ENCODE measurements around the gene LANCL1.
"Not testable (repeated sequence)": the region's sequence is repeated elsewhere in the genome, so short reads cannot be mapped to it uniquely, and the experiment has no call there.

LANCL1 gene

DNA sequence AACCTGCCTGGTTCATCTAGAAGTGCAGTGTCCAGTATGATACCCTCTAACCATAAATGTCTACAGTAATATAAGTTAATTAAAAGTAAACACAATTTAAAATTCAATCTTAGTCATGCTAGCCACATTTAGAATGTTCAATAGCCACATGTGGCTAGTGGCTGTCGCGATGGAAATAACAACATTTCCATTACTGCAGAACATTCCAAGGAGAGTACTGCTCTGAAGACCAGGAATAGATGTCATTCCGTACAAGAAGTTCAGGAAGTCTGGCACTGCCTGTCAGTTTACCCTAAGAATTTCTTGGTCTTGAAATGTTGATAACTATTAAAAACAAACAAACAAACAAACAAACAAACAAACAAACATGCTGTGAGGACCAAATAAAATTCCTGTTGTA is 17.2 kb downstream of the LANCL1 start:
- no peak for DNase-seq (ENCODE audit: low spot score)

DNA sequence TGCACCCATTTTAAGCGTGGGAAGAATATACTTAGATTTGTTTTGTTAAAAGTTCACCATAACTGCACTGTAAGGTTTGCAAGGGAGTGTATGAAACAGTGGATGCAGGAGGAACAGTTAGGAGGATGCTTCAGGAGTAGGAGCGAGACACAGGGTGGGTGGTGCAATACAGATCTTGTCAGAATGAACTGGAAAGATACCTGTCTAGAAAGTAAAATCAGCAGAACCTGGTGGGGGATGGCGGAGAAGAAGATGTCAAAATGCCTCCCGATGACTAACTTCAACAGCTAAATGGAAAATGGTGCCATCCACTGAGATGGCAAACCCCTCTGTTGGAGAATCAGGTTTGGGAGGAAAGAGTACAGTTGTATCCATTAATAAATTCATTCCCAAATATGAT is 18.2 kb downstream of the LANCL1 start:
- DNase-seq (ENCODE audit: low spot score): peak; percentile 81

DNA sequence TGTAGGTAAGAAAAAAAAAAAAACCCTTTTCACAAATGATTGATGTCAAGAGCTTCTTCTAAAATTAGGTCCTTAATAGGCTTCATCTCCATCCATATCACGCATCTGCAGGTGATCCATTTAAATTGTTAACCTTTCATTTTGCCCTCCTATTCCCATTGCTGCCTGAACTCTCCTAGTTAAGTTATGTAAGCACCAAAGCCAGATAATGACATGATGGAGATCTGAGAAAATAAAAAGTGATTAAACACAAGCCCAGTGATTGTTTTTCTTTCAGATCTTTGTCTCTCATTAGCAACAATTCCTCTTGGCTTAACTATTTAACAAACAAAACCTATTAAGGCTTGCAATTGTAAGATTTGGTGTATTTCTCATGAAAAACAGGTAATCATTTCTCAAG is 20.0 kb downstream of the LANCL1 start:
- DNase-seq (ENCODE audit: low spot score): no peak

DNA sequence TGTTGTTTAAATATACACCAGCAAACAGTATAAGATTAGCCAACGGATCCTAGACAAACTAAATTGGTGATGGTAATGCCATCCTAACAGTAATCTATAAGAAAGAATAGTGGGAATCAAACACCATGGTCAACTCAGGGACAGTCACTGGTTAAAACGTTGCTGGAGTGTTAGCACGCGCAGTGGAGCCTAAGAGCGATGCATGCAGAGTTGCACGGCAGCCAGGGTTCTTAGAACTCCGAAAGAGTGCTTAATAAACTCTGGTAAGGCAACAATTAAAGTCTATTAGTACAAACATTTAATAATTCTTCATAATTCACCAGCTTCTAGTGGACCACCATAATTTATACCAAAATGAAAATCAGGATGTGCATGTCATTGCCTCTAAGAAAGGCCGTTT is 22.2 kb downstream of the LANCL1 start:
- DNase-seq (ENCODE audit: low spot score): no peak

DNA sequence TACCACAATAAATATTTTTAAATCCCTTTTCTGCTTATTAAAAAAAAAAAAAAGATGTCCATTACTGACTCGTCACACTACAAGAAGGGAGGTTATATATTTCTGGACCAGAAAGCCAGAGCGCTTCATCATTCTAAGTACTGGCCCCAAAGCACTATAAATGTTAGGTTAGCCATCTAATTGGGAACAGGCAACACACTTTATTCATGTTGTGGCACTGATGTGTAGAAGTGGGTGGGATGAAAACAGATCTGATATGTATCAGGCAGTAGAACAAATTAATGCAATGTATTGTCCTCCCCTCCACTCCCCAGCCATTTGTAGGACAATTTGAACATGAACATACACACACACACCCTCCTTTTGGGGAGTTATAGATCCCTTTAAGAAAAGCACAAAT is 24.4 kb downstream of the LANCL1 start:
- no peak for DNase-seq (ENCODE audit: low spot score)

DNA sequence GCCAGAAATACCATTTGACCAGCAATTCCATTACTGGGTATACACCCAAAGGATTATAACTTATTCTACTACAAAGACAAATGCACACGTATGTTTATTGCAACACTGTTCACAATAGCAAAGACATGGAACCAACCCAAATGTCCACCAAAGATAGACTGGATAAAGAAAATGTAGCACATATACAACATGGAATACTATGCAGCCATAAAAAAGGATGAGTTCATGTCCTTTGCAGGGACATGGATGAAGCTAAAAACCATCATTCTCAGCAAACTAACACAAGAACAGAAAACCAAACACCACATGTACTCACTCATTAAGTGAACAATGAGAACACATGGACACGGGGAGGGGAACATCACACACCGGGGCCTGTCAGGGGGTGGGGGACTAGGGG is 25.6 kb downstream of the LANCL1 start:
- DNase-seq (ENCODE audit: low spot score): not testable (repeated sequence)

DNA sequence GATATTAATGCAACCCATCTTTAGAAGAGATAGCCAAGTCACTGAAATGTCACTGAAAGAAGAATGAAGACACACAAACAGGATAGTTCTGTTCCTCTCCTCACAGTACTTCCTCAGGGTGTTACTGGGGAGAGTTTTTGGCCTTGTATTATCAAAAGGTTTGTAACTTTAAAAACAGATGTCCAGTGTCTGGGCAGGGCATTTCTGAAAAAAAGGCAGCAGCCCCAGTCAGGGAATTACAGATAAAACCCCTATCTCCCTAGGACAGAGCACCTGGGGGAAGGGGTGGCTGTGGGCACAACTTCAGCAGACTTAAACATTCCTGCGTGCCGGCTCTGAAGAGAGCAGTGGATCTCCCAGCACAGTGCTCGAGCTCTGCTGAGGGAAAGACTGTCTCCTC is 30.8 kb downstream of the LANCL1 start:
- DNase-seq (ENCODE audit: low spot score): no peak

DNA sequence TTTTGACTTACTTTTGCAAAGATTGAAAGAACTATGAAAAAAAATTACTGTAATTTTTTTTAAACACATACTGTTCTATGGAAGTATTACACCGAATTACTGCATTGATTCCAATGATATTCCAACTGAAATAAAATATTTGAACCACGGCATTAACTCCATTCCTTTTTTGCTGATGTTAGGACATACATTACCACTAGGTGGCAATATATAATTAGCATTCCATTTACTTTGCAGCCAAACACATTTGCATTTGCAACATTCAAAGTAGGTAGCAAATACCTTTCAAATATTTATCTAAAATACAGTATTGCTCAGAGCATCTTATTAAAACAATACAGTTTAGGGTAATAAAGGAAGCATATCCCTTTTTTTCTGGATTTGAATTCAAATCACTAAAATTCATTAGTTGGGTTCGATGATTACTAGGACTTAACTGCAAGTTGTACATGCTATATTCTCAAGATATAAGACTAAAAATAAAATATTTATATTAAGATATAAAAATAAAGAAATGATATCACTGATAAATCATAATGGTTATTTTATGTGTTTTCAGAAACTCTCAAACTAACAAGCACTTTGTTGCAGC is 31.3 kb downstream of the LANCL1 start:
- no peak for DNase-seq (ENCODE audit: low spot score)

DNA sequence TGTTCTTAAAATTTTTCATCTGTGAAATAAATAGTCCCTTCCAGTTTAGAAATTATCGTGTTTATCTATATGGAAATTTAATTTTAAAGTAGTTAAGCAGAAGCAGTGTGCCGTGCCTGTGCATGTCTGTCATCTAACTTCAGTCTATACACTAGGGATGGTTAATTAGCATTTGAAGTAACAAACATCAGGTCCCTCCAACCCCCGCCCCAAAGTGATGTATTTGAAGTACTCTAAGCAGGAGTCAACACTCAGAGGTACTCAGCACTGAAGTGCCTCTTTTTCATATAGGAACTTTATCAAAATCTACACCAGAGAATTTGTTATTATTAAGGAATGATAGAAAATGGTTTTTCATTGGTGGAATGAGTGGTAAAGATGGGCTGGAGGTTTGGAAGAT is 33.0 kb downstream of the LANCL1 start:
- no peak for DNase-seq (ENCODE audit: low spot score)

DNA sequence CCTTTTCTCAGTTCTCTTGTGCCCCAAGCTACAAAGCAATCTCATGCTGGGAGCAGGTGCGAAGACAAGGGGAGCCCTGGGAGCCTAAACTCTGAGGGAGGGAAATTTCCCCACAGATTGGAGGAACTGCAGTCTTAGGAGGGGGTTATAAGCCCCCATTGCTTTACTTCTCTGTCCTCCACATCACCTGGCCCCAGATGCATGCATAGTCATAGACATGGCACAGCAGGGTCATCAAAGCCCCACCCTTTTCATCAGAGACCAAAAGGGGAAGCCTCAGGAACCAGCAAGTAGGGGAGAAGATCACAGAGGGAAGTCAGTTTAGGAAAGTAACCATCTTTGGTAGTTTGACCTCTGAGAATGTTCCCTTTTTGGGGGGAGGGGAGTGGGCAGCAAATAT is 33.7 kb downstream of the LANCL1 start:
- DNase-seq (ENCODE audit: low spot score): no peak

DNA sequence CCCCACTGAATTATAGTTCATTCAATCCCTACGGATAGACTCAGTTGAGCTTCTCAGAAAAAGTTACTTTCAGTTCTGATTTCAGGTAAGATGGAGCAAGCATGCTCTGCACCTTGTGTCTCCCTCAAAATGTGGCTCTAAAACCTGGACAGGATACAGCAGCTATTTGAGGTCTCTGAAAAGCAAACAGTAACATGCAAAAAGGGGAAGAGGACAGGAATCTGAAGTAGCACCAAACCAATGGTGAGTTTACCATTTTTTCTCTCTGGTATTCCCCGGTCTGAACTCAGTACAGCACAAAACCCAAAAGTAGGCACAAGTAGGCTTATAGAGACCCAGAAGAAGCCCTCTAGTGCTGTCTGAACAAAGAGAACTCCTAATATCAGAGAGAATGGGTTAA is 34.1 kb downstream of the LANCL1 start:
- no peak for DNase-seq (ENCODE audit: low spot score)

DNA sequence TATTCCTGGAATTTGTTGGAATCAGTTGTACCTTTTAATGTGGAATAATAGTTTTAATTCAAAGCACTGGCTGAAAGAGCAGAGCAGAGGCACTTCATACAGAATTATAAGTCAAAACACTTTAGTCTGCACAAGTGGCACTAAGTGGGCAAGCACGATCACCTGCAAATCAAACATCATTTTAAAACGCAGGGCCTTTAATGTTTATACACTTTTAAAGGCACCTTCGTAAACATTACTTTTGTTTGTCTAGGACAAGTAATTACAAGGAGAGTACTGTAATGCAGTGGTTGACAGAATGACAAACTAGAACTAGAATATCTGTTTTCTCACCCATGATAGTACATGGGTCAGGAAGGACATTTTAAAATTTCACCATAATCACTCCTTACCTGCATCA is 36.4 kb downstream of the LANCL1 start:
- no peak for DNase-seq (ENCODE audit: low spot score)

DNA sequence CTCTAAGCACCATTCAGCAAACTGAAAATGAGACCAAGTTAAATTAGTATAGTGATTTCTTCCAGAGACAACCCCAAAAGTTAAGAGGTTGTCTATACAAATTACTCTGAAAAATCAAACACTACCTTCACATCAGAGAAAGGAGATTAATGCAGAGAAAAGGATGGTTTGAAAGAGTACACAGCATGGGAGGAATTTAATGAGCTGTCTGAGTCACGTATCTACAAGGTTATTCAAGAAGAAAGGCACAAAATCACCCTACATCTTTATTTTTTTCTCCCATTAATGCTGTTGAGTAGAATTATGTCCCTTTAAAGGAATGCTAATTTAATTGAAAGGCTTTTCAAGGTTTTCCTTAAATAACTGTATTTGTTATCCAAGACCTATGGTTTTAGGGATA is 41.1 kb downstream of the LANCL1 start:
- DNase-seq (ENCODE audit: low spot score): peak; percentile 53

DNA sequence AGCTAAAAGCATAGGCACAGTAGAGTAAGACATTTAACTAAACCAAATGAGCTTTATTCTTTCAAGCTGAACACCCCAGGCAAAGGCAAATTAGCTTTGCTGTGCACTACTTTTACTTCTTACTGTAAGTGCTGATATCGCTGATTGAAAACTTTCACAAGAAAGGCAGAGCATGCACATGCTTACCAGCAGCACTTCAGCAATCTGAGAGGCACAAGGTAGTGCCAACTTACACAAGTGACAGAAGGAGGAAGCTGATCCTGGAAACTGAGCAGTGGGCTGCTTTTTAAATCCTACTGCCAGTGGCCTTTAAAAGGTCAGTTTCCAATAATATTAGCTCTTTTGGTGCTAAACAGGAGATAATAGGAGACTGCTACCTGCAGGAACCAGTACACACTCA is 43.9 kb downstream of the LANCL1 start:
- no peak for DNase-seq (ENCODE audit: low spot score)

DNA sequence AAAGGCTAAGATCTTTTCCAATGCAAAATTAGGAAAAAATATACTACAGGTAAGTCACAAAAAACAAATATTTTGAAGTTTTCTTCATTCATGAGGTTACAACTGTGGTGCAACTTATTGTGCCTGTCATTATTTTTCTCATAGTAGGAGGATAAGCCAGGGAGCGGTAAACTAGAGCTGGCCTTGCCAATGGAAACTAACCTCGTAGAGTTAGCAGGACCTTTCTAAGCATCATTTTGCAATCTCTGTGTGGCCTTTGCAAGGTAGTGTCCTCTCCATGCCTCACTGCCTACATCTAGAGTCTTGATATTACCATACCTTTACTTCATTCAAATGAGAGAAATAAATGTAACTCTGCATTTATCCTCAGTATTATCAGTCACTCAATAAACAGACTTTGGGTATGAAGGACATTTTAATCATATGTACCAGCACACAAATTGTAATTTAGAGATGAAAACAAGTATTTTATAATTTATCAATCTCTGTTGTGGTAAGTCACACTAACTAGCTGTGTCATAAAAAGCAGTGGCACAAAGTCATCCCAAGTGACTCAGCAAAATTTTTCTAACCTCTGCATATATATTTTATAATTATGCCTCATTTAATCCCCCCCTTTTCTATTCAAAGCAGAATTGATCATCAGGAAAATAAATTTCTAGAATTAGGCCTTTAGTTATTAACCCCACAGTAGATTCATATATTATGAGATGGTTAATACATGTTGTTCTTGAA is 47.0 kb downstream of the LANCL1 start:
- DNase-seq (ENCODE audit: low spot score): no peak

DNA sequence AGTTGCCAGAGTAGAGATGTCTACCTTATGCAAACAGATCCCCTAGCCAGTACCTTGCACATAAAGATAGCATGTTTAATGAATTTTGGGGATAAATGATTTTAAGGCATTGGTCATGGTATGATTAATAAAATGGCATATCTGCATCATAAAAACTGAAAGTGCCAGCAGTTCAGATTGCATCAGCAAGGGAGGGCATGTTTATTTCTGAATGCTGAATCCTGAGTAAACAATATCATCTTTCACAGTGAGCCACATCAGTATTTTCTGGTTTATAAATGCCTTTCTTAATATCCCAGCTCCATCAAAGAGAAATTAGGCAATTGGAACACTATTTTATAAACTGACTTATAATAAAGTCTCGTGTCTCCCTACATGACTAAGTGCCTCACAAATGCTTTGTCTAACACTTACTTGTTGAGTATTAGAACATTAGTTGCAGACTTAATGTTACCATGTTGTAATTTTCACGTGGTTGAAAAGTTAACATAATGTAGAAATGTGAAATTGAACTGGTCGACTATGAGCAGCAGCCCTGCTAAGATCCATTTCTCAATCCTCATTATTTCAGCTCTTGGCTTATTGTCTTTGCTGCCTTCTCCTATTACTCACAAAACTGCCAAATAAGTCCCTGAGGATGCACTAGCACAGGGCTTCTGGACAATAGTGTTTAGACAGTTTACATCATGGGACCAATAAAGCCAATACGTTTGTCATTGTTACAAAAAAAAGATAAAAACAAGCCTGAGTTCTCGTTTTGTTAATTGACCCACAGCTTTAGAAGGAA is 48.0 kb downstream of the LANCL1 start:
- no peak for DNase-seq (ENCODE audit: low spot score)

DNA sequence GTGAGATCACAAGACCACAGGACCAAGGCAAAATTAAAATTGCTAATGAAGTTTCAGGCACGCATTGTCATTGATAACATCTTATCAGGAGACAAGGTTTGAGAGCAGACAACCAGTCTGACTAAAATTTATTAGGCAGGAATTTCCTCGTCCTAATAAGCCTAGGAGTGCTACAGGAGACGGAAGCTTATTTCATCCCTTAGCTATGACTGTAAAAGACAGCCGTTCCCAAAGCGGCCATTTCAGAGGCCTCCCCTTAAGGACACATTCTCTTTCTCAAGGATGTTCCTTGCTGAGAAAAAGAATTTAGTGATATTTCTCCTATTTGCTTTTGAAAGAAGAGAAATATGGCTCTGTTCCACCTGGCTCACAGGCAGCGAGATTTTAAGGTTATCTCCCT is 49.2 kb downstream of the LANCL1 start:
- not testable (repeated sequence) for DNase-seq (ENCODE audit: low spot score)

DNA sequence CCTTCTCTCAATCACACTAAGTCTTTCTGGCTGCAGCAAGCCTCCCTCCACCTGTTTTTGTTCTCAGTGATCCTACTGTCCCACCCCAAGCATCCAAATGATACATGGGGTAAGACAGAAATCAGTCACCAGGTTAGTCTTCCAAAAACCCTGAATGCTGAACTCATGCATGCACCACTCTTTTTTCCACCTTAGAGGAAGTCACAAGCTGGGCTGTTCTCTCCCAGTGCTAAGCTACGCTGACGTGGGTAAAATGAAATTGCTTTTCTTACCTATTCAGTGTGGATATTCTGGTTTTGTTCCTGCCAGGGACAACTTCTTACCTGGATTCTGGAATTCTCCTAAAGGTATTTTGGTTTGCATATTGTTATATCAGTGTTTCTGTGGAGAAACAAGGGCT is 54.2 kb downstream of the LANCL1 start:
- no peak for DNase-seq (ENCODE audit: low spot score)

DNA sequence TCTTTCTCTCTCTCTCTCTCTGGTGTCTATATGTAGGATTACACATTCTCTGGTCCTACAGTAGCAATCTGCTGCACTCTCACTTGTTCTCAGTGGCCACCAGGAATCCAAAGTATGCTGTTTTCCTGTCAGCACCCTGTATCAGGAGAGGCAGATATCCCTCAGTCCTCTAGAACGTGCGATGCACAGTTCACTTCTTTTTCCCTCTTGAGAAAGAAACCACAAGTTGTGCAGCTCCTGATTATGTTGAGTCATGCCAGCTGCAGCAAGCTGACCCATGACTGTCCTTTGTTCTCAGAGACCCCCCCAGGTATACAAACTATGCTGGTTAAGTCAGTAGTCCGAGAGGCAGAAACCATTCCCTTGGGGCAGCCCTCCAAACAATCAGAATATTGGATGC is 54.6 kb downstream of the LANCL1 start:
- DNase-seq (ENCODE audit: low spot score): no peak

DNA sequence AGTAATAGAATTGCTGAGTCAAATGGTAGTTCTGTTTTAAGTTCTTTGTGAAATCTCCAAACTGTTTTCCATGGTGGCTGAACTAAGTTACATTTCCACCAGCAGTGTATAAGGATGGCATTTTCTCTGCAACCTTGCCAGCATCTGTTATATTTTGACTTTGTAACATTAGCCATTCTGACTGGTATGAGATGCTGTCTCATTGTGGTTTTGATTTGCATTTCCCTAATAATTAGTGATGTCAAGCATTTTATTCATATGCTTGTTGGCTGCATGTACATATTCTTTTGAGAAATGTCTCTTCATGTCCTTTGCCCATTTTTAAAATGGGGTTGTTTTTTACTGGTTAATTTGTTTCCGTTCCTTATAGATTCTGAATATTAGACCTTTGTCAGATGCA is 63.9 kb downstream of the LANCL1 start:
- no peak for DNase-seq (ENCODE audit: low spot score)

DNA sequence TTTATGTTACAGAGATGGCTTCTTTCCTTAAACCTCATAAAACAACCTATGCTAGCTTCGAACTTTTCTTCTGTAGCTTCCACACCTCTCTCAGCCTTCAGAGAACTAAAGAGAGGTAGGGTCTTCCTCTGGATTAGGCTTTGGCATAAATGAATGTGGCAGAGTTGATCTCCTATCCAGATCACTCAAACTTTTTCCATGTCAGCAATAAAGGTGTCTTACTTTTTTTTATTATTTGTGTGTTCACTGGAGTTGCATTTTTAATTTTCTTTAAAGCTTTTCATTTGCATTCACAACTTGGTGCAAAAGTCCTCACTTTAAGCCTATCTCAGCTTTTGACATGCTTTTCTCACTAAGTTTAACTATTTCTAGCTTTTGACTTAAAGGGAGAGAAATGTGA is 66.0 kb downstream of the LANCL1 start:
- DNase-seq (ENCODE audit: low spot score): no peak

DNA sequence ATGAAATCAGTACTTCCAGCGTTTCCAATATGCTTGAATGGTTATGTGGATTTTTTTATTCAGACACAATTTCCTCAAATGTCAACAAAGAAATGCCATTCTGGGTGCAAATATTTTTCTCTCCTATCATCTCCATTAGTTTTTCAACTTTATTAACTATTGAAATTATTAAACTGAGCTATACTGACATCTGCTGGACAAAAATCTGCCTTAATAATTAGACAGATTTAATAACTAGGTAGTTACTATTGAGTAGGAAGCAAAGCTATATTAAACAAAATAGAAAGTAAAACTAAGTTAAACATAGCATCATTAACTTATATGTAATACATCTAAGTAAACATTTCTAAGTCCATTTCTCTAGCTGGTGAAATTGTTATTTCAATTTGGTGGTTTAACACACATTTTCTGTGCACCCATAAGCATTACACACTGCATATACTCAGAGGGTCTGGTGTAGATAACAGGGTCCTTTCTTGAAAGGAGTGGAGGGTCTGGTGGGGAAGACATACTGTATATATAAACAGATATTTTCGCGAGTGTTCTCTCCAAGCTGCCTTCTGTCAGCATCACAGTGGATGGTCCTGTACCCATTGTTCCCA is 77.0 kb downstream of the LANCL1 start:
- DNase-seq (ENCODE audit: low spot score): peak; percentile 15

DNA sequence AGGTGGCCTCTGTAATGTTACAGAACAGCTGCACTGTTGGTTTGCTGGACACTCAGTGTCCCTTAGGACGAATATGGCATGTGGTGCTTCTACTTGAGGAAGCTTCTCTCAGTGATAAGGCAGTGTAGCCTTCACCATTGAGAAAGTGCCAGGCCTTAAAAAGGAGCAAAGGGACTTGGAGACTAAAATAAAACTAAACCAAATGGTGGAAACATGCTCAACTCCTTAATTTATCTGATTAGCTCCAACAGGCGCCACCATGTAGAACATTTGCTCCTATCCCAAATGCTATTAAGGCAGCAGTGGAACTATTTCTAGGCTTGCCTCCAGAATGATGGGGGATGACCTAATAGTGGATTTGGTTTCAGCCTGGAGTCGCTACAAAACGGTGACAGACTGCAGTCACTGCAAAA is 84.1 kb downstream of the LANCL1 start:
- DNase-seq (ENCODE audit: low spot score): no peak
